Heart left ventricle (tissue), 13 donors: ENCODE data around the gene CXCR6.

Experiments
- CTCF ChIP-seq, 12 donors: fragments of 200-600 bp; sonication (generic) in 4 of 12; IDR thresholded peaks; one replicate each; pipeline versions ENCODE4 v1.5.0 to v1.8.0; 2018 to 2022; ENCODE audit warnings: antibody characterized with exemption in 12 of 12, mild to moderate bottlenecking in 5 of 12
- POLR2A ChIP-seq, 2 donors: fragments of 450-650 bp; IDR thresholded peaks; one replicate each; pipeline ENCODE4 v1.6.1; 2017; ENCODE audit warnings: antibody characterized with exemption in 2 of 2, mild to moderate bottlenecking in 2 of 2, moderate library complexity in 2 of 2
- donor health status: ischemic (EF 13 %, LVEDD 7.1; RV severe dilation, severe dysfunction).
- donor health status: DM: no; HTN: yes; CAD: no.
- donor health status: DM: no; HTN: no; CAD: no.
- donor health status: ischemic (EF 25% LVEDD 6.9; RV normal size, moderate dysfunction).
- donor health status: ischemic (EF 25% LVEDD 5.7; RV mildly dilated, moderate dysfunction).
- donor health status: ischemic (EF 35%, LVEDD 5.7; RV mildly dilated, moderate dysfunction).
- donor health status: nonischemic (EF 11% LVEDD 7.7; RV severe dilation, severe dysfunction).
- donor health status: DM: yes; HTN: yes; CAD: no.
- donor health status: PGD.
- donor health status: ischemic (EF 29% LVEDD 5.4; RV normal size, mild dysfunction).
- donor health status: nonischemic (EF 23%, LVEDD 6.1; RV moderate dilation, normal function).

- no peak for TF ChIP-seq CTCF (IDR thresholded peaks at IDR 0.05)
- TF ChIP-seq POLR2A (IDR thresholded peaks at IDR 0.05), result no peak
Measured at GRCh38 chr3:45915518-45916231, 27.6 kb upstream of the CXCR6 start.
